IMR-90 (cell line): Measurements from ENCODE around the gene COQ8A. TPM values are rescaled to one million over a fixed set of nuclear protein-coding genes. Genes with fewer than 3 reads are reported as not detected.

ENCODE experiments used
- ATAC-seq: fragments of 200-7000 bp; cut with Tn5 transposase; 2 replicates; pipeline ENCODE4 v1.9.1; 2020; ENCODE audit warnings: low read depth, mild to moderate bottlenecking, moderate library complexity
- BruUV-seq: library from RNA; stranded (reverse); fragments of 400-500 nt; replicated peaks from 2 replicates; lab custom pipeline; 2021; lab: Mats Ljungman, UMichigan
- CTCF ChIA-PET: fragments of 300-600 bp; formaldehyde crosslinking; extraction: SDS; loops from one replicate; lab custom pipeline; 2021; ENCODE audit warnings: antibody characterized with exemption; lab: Yijun Ruan, JAX
- POLR2A ChIA-PET: fragments of 300-600 bp; sonication (Branson Sonifier 250); formaldehyde crosslinking; loops from one replicate; lab custom pipeline; 2022; ENCODE audit warnings: antibody characterized with exemption; ENCODE audit not compliant: unreplicated experiment; lab: Charles Lee
- DNase-seq: peaks from one replicate; pipeline ENCODE4 v3.0.0; 2013
- H2AFZ ChIP-seq: replicated peaks from 2 replicates; pipeline ENCODE3; 2013; ENCODE audit warnings: low read length, mild to moderate bottlenecking; ENCODE audit not compliant: poor library complexity
- H2AK5ac ChIP-seq: 2 replicates; pipeline ENCODE4 v1.6.1; 2013; ENCODE audit warnings: low read depth, low read length, inconsistent platforms
- H2AK9ac ChIP-seq: replicated peaks from 2 replicates; pipeline ENCODE3; 2013; ENCODE audit warnings: mild to moderate bottlenecking, low read depth, low read length, moderate library complexity; ENCODE audit not compliant: poor library complexity
- H2BK120ac ChIP-seq: 2 replicates; pipeline ENCODE4 v1.6.1; 2013; ENCODE audit warnings: low read depth, low read length, inconsistent platforms
- H2BK15ac ChIP-seq: 3 replicates; pipeline ENCODE4 v1.6.1; 2013; ENCODE audit warnings: low read depth, low read length, inconsistent platforms
- H2BK20ac ChIP-seq: 2 replicates; pipeline ENCODE4 v1.6.1; 2013; ENCODE audit warnings: low read depth, mild to moderate bottlenecking, inconsistent platforms, low read length, moderate library complexity
- H2BK5ac ChIP-seq: 2 replicates; pipeline ENCODE4 v1.6.1; 2013; ENCODE audit warnings: mild to moderate bottlenecking, low read depth, low read length, inconsistent platforms; ENCODE audit not compliant: poor library complexity, severe bottlenecking
- H3K14ac ChIP-seq: replicated peaks from 2 replicates; pipeline ENCODE4 v1.6.1; 2013; ENCODE audit warnings: low read depth, low read length, inconsistent platforms
- H3K18ac ChIP-seq: 2 replicates; pipeline ENCODE4 v1.6.1; 2013; ENCODE audit warnings: low read depth, low read length, control low read depth
- H3K23ac ChIP-seq: 2 replicates; pipeline ENCODE4 v1.6.1; 2013; ENCODE audit warnings: low read depth, low read length, inconsistent platforms
- H3K27ac ChIP-seq: 2 replicates; pipeline ENCODE4 v1.5.1; 2013; ENCODE audit warnings: mild to moderate bottlenecking, control low read depth, low read length; ENCODE audit not compliant: insufficient read depth
- H3K27me3 ChIP-seq: 2 replicates; pipeline ENCODE4 v1.6.1; 2013; ENCODE audit warnings: low read length; ENCODE audit not compliant: control insufficient read depth, insufficient read depth
- H3K36me3 ChIP-seq: 2 replicates; pipeline ENCODE4 v1.6.1; 2013; ENCODE audit warnings: low read length, mixed read lengths; ENCODE audit not compliant: control insufficient read depth, insufficient read depth
- H3K4ac ChIP-seq: 2 replicates; pipeline ENCODE4 v1.6.1; 2013; ENCODE audit warnings: low read depth, low read length, inconsistent platforms
- H3K4me1 ChIP-seq: 2 replicates; pipeline ENCODE4 v1.6.1; 2013; ENCODE audit warnings: low read length, mixed read lengths; ENCODE audit not compliant: control insufficient read depth, insufficient read depth
- H3K4me2 ChIP-seq: 2 replicates; pipeline ENCODE4 v1.6.1; 2013; ENCODE audit warnings: low read depth, mild to moderate bottlenecking, control low read depth, low read length, moderate library complexity
- H3K4me3 ChIP-seq: 2 replicates; pipeline ENCODE4 v1.5.1; 2013; ENCODE audit warnings: low read depth, mild to moderate bottlenecking, control low read depth, low read length, moderate library complexity; ENCODE audit not compliant: insufficient read depth
- H3K56ac ChIP-seq: 2 replicates; pipeline ENCODE4 v1.6.1; 2013; ENCODE audit warnings: low read length, inconsistent platforms; ENCODE audit not compliant: insufficient read depth; ENCODE audit errors: extremely low read depth
- H3K79me1 ChIP-seq, 2 experiments: 2 replicates each; pipeline ENCODE4 v1.6.1; 2013; ENCODE audit warnings: low read length in 2 of 2, inconsistent platforms in 1 of 2, low read depth in 1 of 2
- H3K9ac ChIP-seq: 2 replicates; pipeline ENCODE4 v1.6.1; 2013; ENCODE audit warnings: low read depth, low read length, control low read depth
- H3K9me1 ChIP-seq: 2 replicates; pipeline ENCODE4 v1.6.1; 2013; ENCODE audit warnings: low read length, inconsistent platforms; ENCODE audit not compliant: insufficient read depth
- H3K9me3 ChIP-seq: 2 replicates; pipeline ENCODE4 v1.6.1; 2013; ENCODE audit warnings: low read length; ENCODE audit not compliant: control insufficient read depth, insufficient read depth
- H4K20me1 ChIP-seq: 2 replicates; pipeline ENCODE4 v1.6.1; 2013; ENCODE audit warnings: low read length, inconsistent platforms; ENCODE audit not compliant: insufficient read depth
- H4K5ac ChIP-seq: 2 replicates; pipeline ENCODE4 v1.6.1; 2013; ENCODE audit warnings: mild to moderate bottlenecking, low read depth, low read length, control low read depth
- H4K8ac ChIP-seq, 2 experiments: 2 replicates each; pipeline ENCODE4 v1.6.1; 2013; ENCODE audit warnings: low read depth in 2 of 2, low read length in 2 of 2, control low read depth in 1 of 2, inconsistent platforms in 1 of 2
- H4K91ac ChIP-seq: 2 replicates; pipeline ENCODE4 v1.6.1; 2013; ENCODE audit warnings: low read depth, low read length, inconsistent platforms; ENCODE audit not compliant: insufficient read depth
- BHLHE40 ChIP-seq: fragments of 150-350 bp; IDR thresholded peaks from 2 replicates; pipeline ENCODE4 v1.6.1; 2016; ENCODE audit warnings: mild to moderate bottlenecking, low read depth, low read length
- CEBPB ChIP-seq: IDR thresholded peaks from 2 replicates; pipeline ENCODE4 v1.6.1; 2012; ENCODE audit warnings: low read depth, low read length, improper control_type of control experiment
- CTCF ChIP-seq: conservative IDR thresholded peaks from 2 replicates; pipeline ENCODE4 v1.5.1; 2012; ENCODE audit warnings: mild to moderate bottlenecking, low read depth, low read length, improper control_type of control experiment
- ELK1 ChIP-seq: fragments of 150-350 bp; IDR thresholded peaks from 2 replicates; pipeline ENCODE4 v1.6.1; 2016; ENCODE audit warnings: low read depth, mild to moderate bottlenecking, low read length, moderate library complexity, borderline replicate concordance
- FOS ChIP-seq: fragments of 150-350 bp; IDR thresholded peaks from 2 replicates; pipeline ENCODE4 v1.6.1; 2016; ENCODE audit warnings: low read depth, low read length
- MAFK ChIP-seq: IDR thresholded peaks from 2 replicates; pipeline ENCODE4 v1.6.1; 2012; ENCODE audit warnings: low read depth, low read length, improper control_type of control experiment
- MAZ ChIP-seq: IDR thresholded peaks from 2 replicates; pipeline ENCODE4 v1.6.1; 2012; ENCODE audit warnings: low read depth, mild to moderate bottlenecking, low read length, improper control_type of control experiment, moderate library complexity, borderline replicate concordance
- MXI1 ChIP-seq: IDR thresholded peaks from 2 replicates; pipeline ENCODE4 v1.6.1; 2012; ENCODE audit warnings: low read depth, mild to moderate bottlenecking, low read length, moderate library complexity, borderline replicate concordance
- NFE2L2 ChIP-seq: fragments of 150-350 bp; IDR thresholded peaks from 2 replicates; pipeline ENCODE4 v1.6.1; 2016; ENCODE audit warnings: low read depth, mild to moderate bottlenecking, low read length
- POLR2A ChIP-seq: IDR thresholded peaks from 2 replicates; pipeline ENCODE4 v1.6.1; 2012; ENCODE audit warnings: mild to moderate bottlenecking, low read depth, low read length
- RCOR1 ChIP-seq: IDR thresholded peaks from 2 replicates; pipeline ENCODE4 v1.6.1; 2012; ENCODE audit warnings: mild to moderate bottlenecking, low read length, improper control_type of control experiment; ENCODE audit not compliant: insufficient replicate concordance
- RFX5 ChIP-seq: IDR thresholded peaks from 2 replicates; pipeline ENCODE4 v1.8.0; 2012; ENCODE audit warnings: low read depth, mild to moderate bottlenecking, low read length, moderate library complexity
- SMC3 ChIP-seq: fragments of 150-350 bp; IDR thresholded peaks from 2 replicates; pipeline ENCODE4 v1.6.1; 2016; ENCODE audit warnings: low read depth, mild to moderate bottlenecking, antibody characterized with exemption, low read length, moderate library complexity
- USF2 ChIP-seq: fragments of 150-350 bp; IDR thresholded peaks from 2 replicates; pipeline ENCODE4 v1.6.1; 2017; ENCODE audit warnings: mild to moderate bottlenecking, antibody characterized with exemption, low read length, low read depth
- WGBS, 2 experiments: methylation state at CpG; one replicate each; pipeline versions ENCODE4 v1.1.5 to v1.1.7; 2013; ENCODE audit warnings: missing lambda C conversion rate in 2 of 2; ENCODE audit not compliant: insufficient read length in 1 of 2; ENCODE audit errors: extremely low coverage in 2 of 2; 5-methylcytosine and 5-hydroxymethylcytosine counted together
- dilution Hi-C: fragments of 300-500 bp; cut with HindIII; formaldehyde crosslinking; loops from one replicate; pipeline ENCODE4 v1.14.3; 2018; ENCODE audit warnings: low sequenced_read_pairs; ENCODE audit not compliant: unreplicated experiment
- in situ Hi-C: fragments of 300-500 bp; cut with MboI; formaldehyde crosslinking; loops from 3 replicates; pipeline ENCODE4 v1.14.3; 2019; ENCODE audit warnings: low sequenced_read_pairs, inconsistent platforms, mixed read lengths
- intact Hi-C: fragments of 100-400 bp; cut with micrococcal nuclease; formaldehyde crosslinking; loops from 2 replicates; pipeline ENCODE4 v1.10.0; 2022
- polyA plus RNA-seq, 3 experiments: library from polyadenylated mRNA; depleted of rRNA; stranded (reverse); fragments of >200 nt; gene quantifications; 2 replicates each; pipeline ENCODE4 v1.2.3, GENCODE V29; 2012; ENCODE audit warnings: low replicate concordance in 1 of 3
- total RNA-seq: library from RNA; depleted of rRNA; stranded (reverse); fragments of >200 nt; gene quantifications from 2 replicates; pipeline ENCODE4 v1.2.3, GENCODE V29; 2012

Gene COQ8A
- total and polyA plus RNA-seq, 2 of the 4 experiments (the other 2 are of a cell fraction), result 3.8 to 6.1 TPM

- CTCF ChIA-PET, result no interaction called here
- no TSS peak for BruUV-seq
- H4K8ac ChIP-seq, result no peak overlapping the region
Observed at GRCh38 chr1:226919995-226920394, 20.1 kb upstream of the COQ8A start.

More at GRCh38 chr1:226919995-226920394, 20.1 kb upstream of the COQ8A start:
- Histone ChIP-seq H3K4ac (no peak overlapping the region), H3K27ac (no peak overlapping the region), H3K9me1 (no peaks in the 10 kb centered on the region), H3K27me3 (no peaks in the 10 kb centered on the region), H2BK20ac (no peak overlapping the region), H2AK5ac (no peak overlapping the region), H2AK9ac (no peak overlapping the region), H2AFZ (no peak overlapping the region), H4K91ac (no peak overlapping the region), H4K5ac (no peak overlapping the region), H4K20me1 (no peaks in the 10 kb centered on the region), H3K36me3 (no peaks in the 10 kb centered on the region), H3K9me3 (no peaks in the 10 kb centered on the region), H3K4me3 (no peak overlapping the region), H3K56ac (no peak overlapping the region), H2BK5ac (no peak overlapping the region), H2BK120ac (no peak overlapping the region), H3K79me1 (no peaks in the 10 kb centered on the region), H2BK15ac (no peak overlapping the region), H3K18ac (no peak overlapping the region), H3K9ac (no peak overlapping the region), H3K14ac (no peak overlapping the region), H3K23ac (no peak overlapping the region), H3K4me1 (no peaks in the 10 kb centered on the region), H3K4me2 (no peak overlapping the region)
- ATAC-seq, result no peak
- TF ChIP-seq SMC3, result no peak
- no peak for TF ChIP-seq RFX5
- no peak for TF ChIP-seq RCOR1
- TF ChIP-seq POLR2A, result no peak
- TF ChIP-seq MAZ, result no peak
- no peak for TF ChIP-seq CTCF
- TF ChIP-seq BHLHE40, result no peak
- TF ChIP-seq MAFK, result no peak
- no peak for TF ChIP-seq ELK1
- no peak for TF ChIP-seq MXI1
- no peak for TF ChIP-seq NFE2L2
- TF ChIP-seq CEBPB, result no peak
- no peak for TF ChIP-seq USF2
- TF ChIP-seq FOS, result no peak
- in situ Hi-C loops, result no loop called here
- DNase-seq, result no peak
- WGBS, 2 experiments, result no CpG with 5 or more reads among the region's 1 CpG
- dilution Hi-C loops, result no loop called here
- POLR2A ChIA-PET, result interaction anchor here (0.5 kb wide), 1 partner anchor 513 kb away, joined by 3 read pairs; no protein-coding TSS in a partner anchor
- intact Hi-C loops, result loop anchor here (10.0 kb wide), 1 partner anchor 395 kb away; the partner anchor contains the start of gene CDC42BPA
